HepG2 (cell line): Measurements from ENCODE around the gene ELP5. TPM values are rescaled to one million over a fixed set of nuclear protein-coding genes. Genes with fewer than 3 reads are reported as not detected.

ENCODE experiments used
- CEBPG ChIP-seq: IDR thresholded peaks from 2 replicates; pipeline ENCODE4 v1.6.1; 2016
- EHMT2 ChIP-seq: fragments of 200-600 bp; sonication (generic); IDR thresholded peaks from 2 replicates; pipeline ENCODE4 v1.7.0; 2017; ENCODE audit warnings: antibody characterized with exemption, low read depth, low read length, borderline replicate concordance
- FOXK2 ChIP-seq: fragments of 450-650 bp; IDR thresholded peaks from 2 replicates; pipeline ENCODE4 v1.6.1; 2016
- HNF1B ChIP-seq: sonication (generic); formaldehyde crosslinking; IDR thresholded peaks from 2 replicates; pipeline ENCODE4 v1.5.1; 2020; ENCODE audit warnings: mild to moderate bottlenecking, moderate library complexity, missing genetic modification reagents
- JDP2 ChIP-seq: sonication (generic); formaldehyde crosslinking; IDR thresholded peaks from 2 replicates; pipeline ENCODE4 v1.8.1; 2022; ENCODE audit warnings: missing genetic modification reagents, borderline replicate concordance
- KDM6A ChIP-seq: IDR thresholded peaks from 2 replicates; pipeline ENCODE4 v1.6.1; 2016; ENCODE audit warnings: low read depth
- MNT ChIP-seq: fragments of 450-650 bp; IDR thresholded peaks from 2 replicates; pipeline ENCODE4 v1.6.1; 2016
- NFRKB ChIP-seq: fragments of 450-650 bp; IDR thresholded peaks from 2 replicates; pipeline ENCODE4 v1.6.1; 2017
- NFYC ChIP-seq: IDR thresholded peaks from 2 replicates; pipeline ENCODE4 v1.6.1; 2016; ENCODE audit warnings: missing genetic modification reagents, missing compliant biosample characterization
- PAWR ChIP-seq: sonication (generic); formaldehyde crosslinking; IDR thresholded peaks from 2 replicates; pipeline ENCODE4 v1.4.0; 2020; ENCODE audit warnings: missing genetic modification reagents, mild to moderate bottlenecking, borderline replicate concordance
- PRDM4 ChIP-seq: sonication (generic); formaldehyde crosslinking; IDR thresholded peaks from 2 replicates; pipeline ENCODE4 v1.9.0; 2021; ENCODE audit warnings: missing genetic modification reagents, borderline replicate concordance
- RBM39 ChIP-seq: fragments of 200-400 bp; formaldehyde crosslinking; IDR thresholded peaks from one replicate; pipeline ENCODE4 v1.6.1; 2018; ENCODE audit warnings: antibody characterized with exemption, mild to moderate bottlenecking, low read depth, low read length; ENCODE audit not compliant: poor library complexity, severe bottlenecking
- RELA ChIP-seq: sonication (generic); formaldehyde crosslinking; IDR thresholded peaks from 2 replicates; pipeline ENCODE4 v1.4.0; 2020; ENCODE audit warnings: missing genetic modification reagents
- ZEB1 ChIP-seq: IDR thresholded peaks from 2 replicates; pipeline ENCODE4 v1.6.1; 2012; ENCODE audit warnings: mild to moderate bottlenecking, low read depth, inconsistent platforms; ENCODE audit not compliant: insufficient replicate concordance
- ZMYM3 ChIP-seq: sonication (generic); formaldehyde crosslinking; IDR thresholded peaks from 2 replicates; pipeline ENCODE4 v1.5.1; 2020; ENCODE audit warnings: mild to moderate bottlenecking, missing genetic modification reagents
- ZNF17 ChIP-seq: sonication (generic); formaldehyde crosslinking; IDR thresholded peaks from 2 replicates; pipeline ENCODE4 v1.5.0; 2020; ENCODE audit warnings: mild to moderate bottlenecking, missing genetic modification reagents
- ZNF7 ChIP-seq: IDR thresholded peaks from 2 replicates; pipeline ENCODE4 v1.6.1; 2016; ENCODE audit warnings: missing biosample characterization, missing genetic modification reagents
- polyA plus RNA-seq, 8 experiments: library from polyadenylated mRNA; depleted of rRNA in 3 of 8; stranded (reverse) in 7 of 8; unstranded in 1 of 8; fragments of >200 nt; fragmentation: Illumina TruSeq in 4 of 8; extraction: Trizol in 4 of 8; gene quantifications; 2 replicates each; pipeline versions ENCODE4 v1.2.1 to v1.2.3, GENCODE V29; 2011 to 2016; ENCODE audit warnings: low read depth in 4 of 8, missing spikeins in 1 of 8, mixed read lengths in 1 of 8; ENCODE audit not compliant: insufficient read depth in 1 of 8
- total RNA-seq, 5 experiments: library from RNA; depleted of rRNA; stranded (reverse); fragments of >200 nt; fragmentation: Illumina TruSeq; extraction: Trizol; gene quantifications; 2 replicates each; pipeline ENCODE4 v1.2.3, GENCODE V29; 2016; ENCODE audit warnings: low read depth in 1 of 5
- TF ChIP-seq, protein P1 (sequence below): sonication (generic); formaldehyde crosslinking; IDR thresholded peaks from 2 replicates; pipeline ENCODE4 v1.4.0; 2020; ENCODE audit warnings: missing genetic modification reagents
- TF ChIP-seq, protein P2 (sequence below): sonication (generic); formaldehyde crosslinking; IDR thresholded peaks from 2 replicates; pipeline ENCODE4 v1.4.0; 2020; ENCODE audit warnings: missing genetic modification reagents, borderline replicate concordance
- TF ChIP-seq, protein P3 (sequence below): sonication (generic); formaldehyde crosslinking; conservative IDR thresholded peaks from 2 replicates; pipeline ENCODE4 v1.4.0; 2020; ENCODE audit warnings: missing genetic modification reagents

Gene ELP5
- total and polyA plus RNA-seq, 2 of the 13 experiments (the other 11 are each of a cell fraction or from before 2014, with no cell fraction given): 67.6 to 69.8 TPM

GRCh38 chr17:7282752-7283321 is 30.8 kb downstream of the ELP5 start (continued):
- TF ChIP-seq HNF1B (CRISPR knock-in tag) (0 out of 2 replicates have a peak, but pooled peaks have one; percentile 1), NFRKB (no peak), NFYC (CRISPR knock-in tag) (no peak), KDM6A (CRISPR knock-in tag) (no peak), ZMYM3 (CRISPR knock-in tag) (peak; percentile 66; the same call in 1 of the 2 replicates), CEBPG (CRISPR knock-in tag) (peak; percentile 37), EHMT2 (no peak), FOXK2 (no peak; the same call in 1 of the 2 replicates), RBM39 (no peak), JDP2 (no peak), MNT (peak; percentile 39), ZEB1 (no peak), RELA (no peak), PAWR (CRISPR knock-in tag) (no peak), ZNF17 (CRISPR knock-in tag) (no peak), PRDM4 (CRISPR knock-in tag) (no peak), ZNF7 (no peak)
- TF ChIP-seq, protein P1, sequence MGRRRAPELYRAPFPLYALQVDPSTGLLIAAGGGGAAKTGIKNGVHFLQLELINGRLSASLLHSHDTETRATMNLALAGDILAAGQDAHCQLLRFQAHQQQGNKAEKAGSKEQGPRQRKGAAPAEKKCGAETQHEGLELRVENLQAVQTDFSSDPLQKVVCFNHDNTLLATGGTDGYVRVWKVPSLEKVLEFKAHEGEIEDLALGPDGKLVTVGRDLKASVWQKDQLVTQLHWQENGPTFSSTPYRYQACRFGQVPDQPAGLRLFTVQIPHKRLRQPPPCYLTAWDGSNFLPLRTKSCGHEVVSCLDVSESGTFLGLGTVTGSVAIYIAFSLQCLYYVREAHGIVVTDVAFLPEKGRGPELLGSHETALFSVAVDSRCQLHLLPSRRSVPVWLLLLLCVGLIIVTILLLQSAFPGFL (CRISPR knock-in tag): no peak
- TF ChIP-seq, protein P2, sequence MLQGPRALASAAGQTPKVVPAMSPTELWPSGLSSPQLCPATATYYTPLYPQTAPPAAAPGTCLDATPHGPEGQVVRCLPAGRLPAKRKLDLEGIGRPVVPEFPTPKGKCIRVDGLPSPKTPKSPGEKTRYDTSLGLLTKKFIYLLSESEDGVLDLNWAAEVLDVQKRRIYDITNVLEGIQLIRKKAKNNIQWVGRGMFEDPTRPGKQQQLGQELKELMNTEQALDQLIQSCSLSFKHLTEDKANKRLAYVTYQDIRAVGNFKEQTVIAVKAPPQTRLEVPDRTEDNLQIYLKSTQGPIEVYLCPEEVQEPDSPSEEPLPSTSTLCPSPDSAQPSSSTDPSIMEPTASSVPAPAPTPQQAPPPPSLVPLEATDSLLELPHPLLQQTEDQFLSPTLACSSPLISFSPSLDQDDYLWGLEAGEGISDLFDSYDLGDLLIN (CRISPR knock-in tag): no peak
- TF ChIP-seq, protein P3, sequence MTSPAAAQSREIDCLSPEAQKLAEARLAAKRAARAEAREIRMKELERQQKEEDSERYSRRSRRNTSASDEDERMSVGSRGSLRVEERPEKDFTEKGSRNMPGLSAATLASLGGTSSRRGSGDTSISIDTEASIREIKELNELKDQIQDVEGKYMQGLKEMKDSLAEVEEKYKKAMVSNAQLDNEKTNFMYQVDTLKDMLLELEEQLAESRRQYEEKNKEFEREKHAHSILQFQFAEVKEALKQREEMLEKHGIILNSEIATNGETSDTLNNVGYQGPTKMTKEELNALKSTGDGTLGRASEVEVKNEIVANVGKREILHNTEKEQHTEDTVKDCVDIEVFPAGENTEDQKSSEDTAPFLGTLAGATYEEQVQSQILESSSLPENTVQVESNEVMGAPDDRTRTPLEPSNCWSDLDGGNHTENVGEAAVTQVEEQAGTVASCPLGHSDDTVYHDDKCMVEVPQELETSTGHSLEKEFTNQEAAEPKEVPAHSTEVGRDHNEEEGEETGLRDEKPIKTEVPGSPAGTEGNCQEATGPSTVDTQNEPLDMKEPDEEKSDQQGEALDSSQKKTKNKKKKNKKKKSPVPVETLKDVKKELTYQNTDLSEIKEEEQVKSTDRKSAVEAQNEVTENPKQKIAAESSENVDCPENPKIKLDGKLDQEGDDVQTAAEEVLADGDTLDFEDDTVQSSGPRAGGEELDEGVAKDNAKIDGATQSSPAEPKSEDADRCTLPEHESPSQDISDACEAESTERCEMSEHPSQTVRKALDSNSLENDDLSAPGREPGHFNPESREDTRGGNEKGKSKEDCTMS (CRISPR knock-in tag): no peak
